ENCODE results near the gene TLDC2.
"Not testable (repeated sequence)": the region's sequence is repeated elsewhere in the genome, so short reads cannot be mapped to it uniquely, and the experiment has no call there.

The TLDC2 gene

GRCh38 chr20:36893801-36894200 is 17.9 kb downstream of the TLDC2 start:
- no peaks in the 10 kb centered on the region for H3K36me3 ChIP-seq (ENCODE audit: control insufficient read depth, insufficient read depth, low read length)
- H3K4ac ChIP-seq (ENCODE audit: low read depth, low read length) = no peak overlapping the region
- DNase-seq = no peak
- no peaks in the 10 kb centered on the region for H3K79me2 ChIP-seq (ENCODE audit: control insufficient read depth, insufficient read depth, low read length)
- H2BK120ac ChIP-seq (ENCODE audit: low read depth, low read length) = no peak overlapping the region
- H3K27ac ChIP-seq (ENCODE audit: low read depth, low read length) = no peak overlapping the region
- H2AK5ac ChIP-seq (ENCODE audit: low read length) = no peak overlapping the region
- no peak overlapping the region for H2BK15ac ChIP-seq (replicated peaks; ENCODE audit: low read depth)
- no peak overlapping the region for H2BK5ac ChIP-seq (ENCODE audit: low read length)
- no peak overlapping the region for H3K23ac ChIP-seq (ENCODE audit: low read length)
- H4K8ac ChIP-seq (ENCODE audit: low read depth, low read length) = no peak overlapping the region
- H3K4me3 ChIP-seq (ENCODE audit: low read length) = no peak overlapping the region
- no peaks in the 10 kb centered on the region for H3K79me1 ChIP-seq (ENCODE audit: low read length)
- no peak overlapping the region for H3K56ac ChIP-seq (ENCODE audit: low read length)
- WGBS (ENCODE audit: extremely low coverage, insufficient coverage, low lambda C conversion rate) = no CpG with 5 or more reads among the region's 3 CpGs
- H3K27me3 ChIP-seq (ENCODE audit: insufficient read depth, low read length, poor library complexity) = no peaks in the 10 kb centered on the region
- H4K5ac ChIP-seq (ENCODE audit: low read length) = no peak overlapping the region
- no peak overlapping the region for H3K4me2 ChIP-seq (ENCODE audit: low read length)
- no peaks in the 10 kb centered on the region for H3K4me1 ChIP-seq (ENCODE audit: control insufficient read depth, low read depth, low read length)
- H3K9ac ChIP-seq (ENCODE audit: low read length) = no peak overlapping the region
- no peak overlapping the region for H3K18ac ChIP-seq (ENCODE audit: low read length)

DNA sequence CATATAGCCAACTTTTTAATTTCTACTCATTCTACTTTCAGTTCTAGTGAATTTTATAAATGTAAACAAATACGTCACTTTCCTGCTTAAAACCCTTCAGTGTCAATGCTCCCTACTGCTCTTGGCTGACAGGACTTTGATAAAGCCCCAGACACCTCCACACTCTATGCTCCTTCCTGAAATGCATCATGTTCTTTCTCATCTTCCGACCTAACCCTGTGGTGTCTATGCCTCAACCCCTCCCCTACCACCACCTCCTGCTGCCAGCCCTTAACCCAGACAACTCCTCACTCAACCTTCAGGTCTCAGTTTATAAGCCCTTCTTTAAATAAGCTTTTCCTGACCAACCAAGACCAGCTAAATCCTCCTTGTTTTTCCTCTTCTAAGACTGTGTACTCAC is 19.1 kb downstream of the TLDC2 start:
- Histone ChIP-seq H3K27ac (ENCODE audit: low read depth, low read length) (no peak overlapping the region), H3K4me2 (ENCODE audit: low read length) (no peak overlapping the region), H4K8ac (ENCODE audit: low read depth, low read length) (no peak overlapping the region), H3K23ac (ENCODE audit: low read length) (no peak overlapping the region), H2BK5ac (ENCODE audit: low read length) (no peak overlapping the region), H3K79me1 (ENCODE audit: low read length) (no peaks in the 10 kb centered on the region), H3K36me3 (ENCODE audit: control insufficient read depth, insufficient read depth, low read length) (no peaks in the 10 kb centered on the region), H3K79me2 (ENCODE audit: control insufficient read depth, insufficient read depth, low read length) (no peaks in the 10 kb centered on the region), H3K27me3 (ENCODE audit: insufficient read depth, low read length, poor library complexity) (no peaks in the 10 kb centered on the region), H3K4me1 (ENCODE audit: control insufficient read depth, low read depth, low read length) (no peaks in the 10 kb centered on the region), H3K9ac (ENCODE audit: low read length) (no peak overlapping the region), H3K4me3 (ENCODE audit: low read length) (no peak overlapping the region), H2BK15ac (replicated peaks; ENCODE audit: low read depth) (no peak overlapping the region), H3K18ac (ENCODE audit: low read length) (no peak overlapping the region), H2BK120ac (ENCODE audit: low read depth, low read length) (no peak overlapping the region), H4K5ac (ENCODE audit: low read length) (no peak overlapping the region), H2AK5ac (ENCODE audit: low read length) (no peak overlapping the region), H3K56ac (ENCODE audit: low read length) (no peak overlapping the region), H3K4ac (ENCODE audit: low read depth, low read length) (no peak overlapping the region)
- no CpG with 5 or more reads among the region's 2 CpGs for WGBS (ENCODE audit: extremely low coverage, insufficient coverage, low lambda C conversion rate)
- no peak for DNase-seq

DNA sequence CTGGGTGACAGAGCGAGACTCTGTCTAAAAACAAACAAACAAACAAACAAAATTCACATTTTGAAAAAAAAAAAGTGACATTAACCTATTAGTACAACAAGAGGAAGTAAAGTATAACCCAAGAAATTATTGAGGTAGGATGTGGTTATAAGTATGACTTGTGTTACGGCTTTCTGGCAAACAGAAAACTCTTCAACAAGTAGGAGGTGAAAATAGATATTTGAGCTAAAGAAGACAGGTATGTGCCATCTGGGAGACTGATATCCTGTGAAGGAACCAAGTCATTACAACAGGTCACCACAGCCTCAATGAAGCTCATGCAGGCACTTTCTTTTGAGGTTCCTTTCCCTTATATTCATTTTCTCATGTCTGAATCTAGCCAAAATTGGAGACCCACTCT is 28.8 kb downstream of the TLDC2 start:
- H2BK120ac ChIP-seq (ENCODE audit: low read depth, low read length) = no peak overlapping the region
- DNase-seq = no peak
- no peak overlapping the region for H2AK5ac ChIP-seq (ENCODE audit: low read length)
- no CpG with 5 or more reads among the region's 2 CpGs for WGBS (ENCODE audit: extremely low coverage, insufficient coverage, low lambda C conversion rate)
- no peaks in the 10 kb centered on the region for H3K79me2 ChIP-seq (ENCODE audit: control insufficient read depth, insufficient read depth, low read length)
- H3K23ac ChIP-seq (ENCODE audit: low read length) = no peak overlapping the region
- no peak overlapping the region for H3K4ac ChIP-seq (ENCODE audit: low read depth, low read length)
- no peaks in the 10 kb centered on the region for H3K4me1 ChIP-seq (ENCODE audit: control insufficient read depth, low read depth, low read length)
- H3K36me3 ChIP-seq (ENCODE audit: control insufficient read depth, insufficient read depth, low read length) = no peaks in the 10 kb centered on the region
- H3K18ac ChIP-seq (ENCODE audit: low read length) = no peak overlapping the region
- H3K4me3 ChIP-seq (ENCODE audit: low read length) = no peak overlapping the region
- H3K79me1 ChIP-seq (ENCODE audit: low read length) = no peaks in the 10 kb centered on the region
- H3K56ac ChIP-seq (ENCODE audit: low read length) = no peak overlapping the region
- no peak overlapping the region for H2BK15ac ChIP-seq (replicated peaks; ENCODE audit: low read depth)
- H3K4me2 ChIP-seq (ENCODE audit: low read length) = no peak overlapping the region
- H4K8ac ChIP-seq (ENCODE audit: low read depth, low read length) = no peak overlapping the region
- no peaks in the 10 kb centered on the region for H3K27me3 ChIP-seq (ENCODE audit: insufficient read depth, low read length, poor library complexity)
- H2BK5ac ChIP-seq (ENCODE audit: low read length) = no peak overlapping the region
- no peak overlapping the region for H3K9ac ChIP-seq (ENCODE audit: low read length)
- no peak overlapping the region for H4K5ac ChIP-seq (ENCODE audit: low read length)
- H3K27ac ChIP-seq (ENCODE audit: low read depth, low read length) = no peak overlapping the region

GRCh38 chr20:36905566-36905965 is 29.6 kb downstream of the TLDC2 start:
- not testable (repeated sequence) for H3K4ac ChIP-seq (ENCODE audit: low read depth, low read length); H3K18ac ChIP-seq (ENCODE audit: low read length); H3K36me3 ChIP-seq (ENCODE audit: control insufficient read depth, insufficient read depth, low read length); H3K4me1 ChIP-seq (ENCODE audit: control insufficient read depth, low read depth, low read length); H4K8ac ChIP-seq (ENCODE audit: low read depth, low read length); H2BK5ac ChIP-seq (ENCODE audit: low read length); H3K23ac ChIP-seq (ENCODE audit: low read length); H3K79me1 ChIP-seq (ENCODE audit: low read length); H3K79me2 ChIP-seq (ENCODE audit: control insufficient read depth, insufficient read depth, low read length); DNase-seq; H3K9ac ChIP-seq (ENCODE audit: low read length); H2AK5ac ChIP-seq (ENCODE audit: low read length); H3K27ac ChIP-seq (ENCODE audit: low read depth, low read length); H3K4me3 ChIP-seq (ENCODE audit: low read length); H2BK15ac ChIP-seq (replicated peaks; ENCODE audit: low read depth); H2BK120ac ChIP-seq (ENCODE audit: low read depth, low read length); H3K27me3 ChIP-seq (ENCODE audit: insufficient read depth, low read length, poor library complexity); H3K56ac ChIP-seq (ENCODE audit: low read length); H3K4me2 ChIP-seq (ENCODE audit: low read length); H4K5ac ChIP-seq (ENCODE audit: low read length)
- no CpG with 5 or more reads among the region's 10 CpGs for WGBS (ENCODE audit: extremely low coverage, insufficient coverage, low lambda C conversion rate)

DNA sequence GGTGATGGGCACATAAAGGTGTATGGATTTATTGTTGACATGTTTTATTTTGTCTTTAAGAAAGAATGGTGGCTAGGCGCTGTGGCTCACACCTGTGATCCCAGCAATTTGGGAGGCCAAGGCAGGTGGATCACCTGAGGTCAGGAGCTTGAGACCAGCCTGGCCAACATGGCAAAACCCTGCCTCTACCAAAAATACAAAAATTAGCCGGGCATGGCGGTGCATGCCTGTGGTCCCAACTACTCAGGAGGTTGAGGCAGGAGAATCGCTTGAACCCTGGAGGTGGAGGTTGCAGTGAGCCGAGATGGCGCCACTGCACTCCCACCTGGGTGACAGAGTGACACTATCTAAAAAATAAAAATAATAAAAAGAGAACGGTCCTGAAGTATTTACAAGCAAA is 30.1 kb downstream of the TLDC2 start:
- not testable (repeated sequence) for H3K18ac ChIP-seq (ENCODE audit: low read length); H2AK5ac ChIP-seq (ENCODE audit: low read length); H3K27ac ChIP-seq (ENCODE audit: low read depth, low read length); H3K4me2 ChIP-seq (ENCODE audit: low read length); H3K27me3 ChIP-seq (ENCODE audit: insufficient read depth, low read length, poor library complexity); DNase-seq; H3K9ac ChIP-seq (ENCODE audit: low read length); H2BK120ac ChIP-seq (ENCODE audit: low read depth, low read length); H2BK15ac ChIP-seq (replicated peaks; ENCODE audit: low read depth); H3K4me1 ChIP-seq (ENCODE audit: control insufficient read depth, low read depth, low read length); H3K4ac ChIP-seq (ENCODE audit: low read depth, low read length); H3K56ac ChIP-seq (ENCODE audit: low read length); H3K79me2 ChIP-seq (ENCODE audit: control insufficient read depth, insufficient read depth, low read length); H4K5ac ChIP-seq (ENCODE audit: low read length); H3K79me1 ChIP-seq (ENCODE audit: low read length); H3K36me3 ChIP-seq (ENCODE audit: control insufficient read depth, insufficient read depth, low read length); H2BK5ac ChIP-seq (ENCODE audit: low read length); H4K8ac ChIP-seq (ENCODE audit: low read depth, low read length); H3K4me3 ChIP-seq (ENCODE audit: low read length); H3K23ac ChIP-seq (ENCODE audit: low read length)
- no CpG with 5 or more reads among the region's 7 CpGs for WGBS (ENCODE audit: extremely low coverage, insufficient coverage, low lambda C conversion rate)

DNA sequence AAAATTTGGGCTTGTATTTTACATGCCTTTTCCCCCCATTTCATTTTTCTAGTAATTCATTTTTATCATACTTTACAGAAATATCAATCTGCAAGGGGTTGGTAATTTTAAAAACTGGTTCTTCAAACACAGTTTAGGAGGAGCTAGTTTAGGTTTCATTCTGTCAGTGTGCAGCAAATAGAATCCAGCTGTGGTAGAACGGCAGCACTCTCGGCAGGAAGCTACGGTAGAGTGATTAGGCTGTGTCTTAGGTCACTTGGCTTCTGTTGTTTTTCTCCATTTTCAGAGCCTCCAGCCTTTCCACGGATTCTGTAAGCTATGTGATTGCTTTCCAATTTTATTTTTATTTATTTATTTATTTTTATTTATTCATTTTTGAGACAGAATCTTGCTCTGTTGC is 32.7 kb downstream of the TLDC2 start:
- Histone ChIP-seq H3K27me3 (ENCODE audit: insufficient read depth, low read length, poor library complexity) (no peaks in the 10 kb centered on the region), H2BK5ac (ENCODE audit: low read length) (no peak overlapping the region), H3K9ac (ENCODE audit: low read length) (no peak overlapping the region), H4K5ac (ENCODE audit: low read length) (no peak overlapping the region), H2AK5ac (ENCODE audit: low read length) (no peak overlapping the region), H2BK15ac (replicated peaks; ENCODE audit: low read depth) (no peak overlapping the region), H3K23ac (ENCODE audit: low read length) (no peak overlapping the region), H3K56ac (ENCODE audit: low read length) (no peak overlapping the region), H3K36me3 (ENCODE audit: control insufficient read depth, insufficient read depth, low read length) (no peaks in the 10 kb centered on the region), H3K4me3 (ENCODE audit: low read length) (no peak overlapping the region), H3K4me2 (ENCODE audit: low read length) (no peak overlapping the region), H3K79me2 (ENCODE audit: control insufficient read depth, insufficient read depth, low read length) (no peaks in the 10 kb centered on the region), H3K18ac (ENCODE audit: low read length) (no peak overlapping the region), H3K4ac (ENCODE audit: low read depth, low read length) (no peak overlapping the region), H3K79me1 (ENCODE audit: low read length) (no peaks in the 10 kb centered on the region), H3K4me1 (ENCODE audit: control insufficient read depth, low read depth, low read length) (no peaks in the 10 kb centered on the region), H3K27ac (ENCODE audit: low read depth, low read length) (no peak overlapping the region), H2BK120ac (ENCODE audit: low read depth, low read length) (no peak overlapping the region), H4K8ac (ENCODE audit: low read depth, low read length) (no peak overlapping the region)
- WGBS (ENCODE audit: extremely low coverage, insufficient coverage, low lambda C conversion rate) = no CpG with 5 or more reads among the region's 4 CpGs
- no peak for DNase-seq

Measured in mesendoderm (in vitro differentiated cells).